GM12878 (cell line): ENCODE measurements around the gene BEST2. TPM values are rescaled to one million over a fixed set of nuclear protein-coding genes. Genes with fewer than 3 reads are reported as not detected.
A peak's percentile ranks its signal among the peaks of the same experiment; 100 is the strongest.

ENCODE experiments used
- ATAC-seq: fragments of 200-7000 bp; cut with Tn5 transposase; 3 replicates; pipeline ENCODE4 v1.9.1; 2020; ENCODE audit warnings: mild to moderate bottlenecking, moderate library complexity
- BruUV-seq: library from RNA; stranded (reverse); fragments of 400-500 nt; replicated peaks from 2 replicates; lab custom pipeline; 2021; lab: Mats Ljungman, UMichigan
- CTCF ChIA-PET: fragments of 300-600 bp; sonication (Branson Sonifier 250); formaldehyde crosslinking; extraction: SDS; loops from one replicate; lab custom pipeline; 2021; ENCODE audit warnings: inconsistent platforms; lab: Yijun Ruan, JAX
- POLR2A ChIA-PET: fragments of 350-600 bp; formaldehyde crosslinking; extraction: SDS; loops from one replicate; lab custom pipeline; 2021; ENCODE audit warnings: inconsistent platforms; lab: Charles Lee
- RAD21 ChIA-PET: fragments of 300-600 bp; sonication (Branson Sonifier 250); formaldehyde crosslinking; loops from one replicate; lab custom pipeline; 2023; ENCODE audit warnings: antibody characterized with exemption; ENCODE audit not compliant: unreplicated experiment; lab: Charles Lee
- SMC1A ChIA-PET: fragments of 300-600 bp; sonication (Branson Sonifier 250); formaldehyde crosslinking; loops from one replicate; lab custom pipeline; 2023; ENCODE audit not compliant: unreplicated experiment, uncharacterized antibody; lab: Charles Lee
- DNase-seq: peaks from one replicate; pipeline ENCODE4 v3.0.0-alpha.2; 2011; ENCODE audit warnings: low read depth, low spot score
- FAIRE-seq: peaks from 3 replicates; lab custom pipeline; 2011; peaks lifted over from hg19 to GRCh38; lab: Jason Lieb, UNC
- H2AFZ ChIP-seq: 2 replicates; pipeline ENCODE4 v1.6.0; 2011; ENCODE audit warnings: low read depth, low read length, control low read depth; ENCODE audit not compliant: control insufficient read depth
- H3K27ac ChIP-seq: 2 replicates; pipeline ENCODE4 v1.5.1; 2011; ENCODE audit warnings: control low read depth; ENCODE audit not compliant: control insufficient read depth, insufficient read depth
- H3K27me3 ChIP-seq, 2 experiments: replicated peaks in 1 of 2; 2 replicates each; pipeline versions ENCODE4 v1.6.0 to v1.6.1; 2011; ENCODE audit warnings: low read length in 1 of 2; ENCODE audit not compliant: control insufficient read depth in 2 of 2, insufficient read depth in 2 of 2
- H3K36me3 ChIP-seq, 2 experiments: 2 replicates each; pipeline ENCODE4 v1.5.1; 2011; ENCODE audit warnings: low read length in 1 of 2; ENCODE audit not compliant: control insufficient read depth in 2 of 2, insufficient read depth in 2 of 2
- H3K4me1 ChIP-seq: 2 replicates; pipeline ENCODE4 v1.6.1; 2011; ENCODE audit warnings: mild to moderate bottlenecking, low read length, moderate library complexity, mixed read lengths; ENCODE audit not compliant: control insufficient read depth, insufficient read depth
- H3K4me2 ChIP-seq: 2 replicates; pipeline ENCODE4 v1.6.0; 2011; ENCODE audit warnings: control low read depth; ENCODE audit not compliant: control insufficient read depth, insufficient read depth
- H3K4me3 ChIP-seq: fragments of 200-600 bp; sonication (generic); 2 replicates; pipeline ENCODE4 v1.5.1; 2016
- H3K79me2 ChIP-seq: 2 replicates; pipeline ENCODE4 v1.6.0; 2011; ENCODE audit warnings: low read length; ENCODE audit not compliant: control insufficient read depth, insufficient read depth
- H3K9ac ChIP-seq: 2 replicates; pipeline ENCODE4 v1.8.0; 2011; ENCODE audit warnings: low read length, control low read depth, mixed read lengths; ENCODE audit not compliant: control insufficient read depth, insufficient read depth
- H3K9me3 ChIP-seq: replicated peaks from 3 replicates; pipeline ENCODE4 v1.5.1; 2011; ENCODE audit warnings: mild to moderate bottlenecking, low read length; ENCODE audit not compliant: control insufficient read depth, insufficient read depth
- H4K20me1 ChIP-seq: 2 replicates; pipeline ENCODE4 v1.6.0; 2011; ENCODE audit not compliant: control insufficient read depth, insufficient read depth
- BACH1 ChIP-seq: fragments of 450-650 bp; IDR thresholded peaks from 2 replicates; pipeline ENCODE4 v1.6.1; 2017; ENCODE audit warnings: mild to moderate bottlenecking, borderline replicate concordance
- BCL11A ChIP-seq: IDR thresholded peaks from 2 replicates; pipeline ENCODE4 v1.6.1; 2011; ENCODE audit warnings: low read depth, low read length
- BHLHE40 ChIP-seq, 2 experiments: fragments of 450-650 bp in 1 of 2; IDR thresholded peaks; 2 replicates each; pipeline ENCODE4 v1.6.1; 2011 to 2017; ENCODE audit warnings: low read depth in 2 of 2, borderline replicate concordance in 1 of 2, improper control_type of control experiment in 1 of 2, low read length in 1 of 2, mild to moderate bottlenecking in 1 of 2
- BMI1 ChIP-seq: fragments of 450-650 bp; IDR thresholded peaks from 2 replicates; pipeline ENCODE4 v1.6.1; 2016; ENCODE audit warnings: mild to moderate bottlenecking, moderate library complexity, borderline replicate concordance
- DPF2 ChIP-seq: fragments of 450-650 bp; IDR thresholded peaks from 2 replicates; pipeline ENCODE4 v1.6.1; 2017; ENCODE audit warnings: mild to moderate bottlenecking
- NFIC ChIP-seq: IDR thresholded peaks from 2 replicates; pipeline ENCODE4 v1.6.1; 2012; ENCODE audit warnings: low read depth, mild to moderate bottlenecking, inconsistent platforms, low read length, moderate library complexity
- NKRF ChIP-seq: fragments of 450-650 bp; conservative IDR thresholded peaks from 2 replicates; pipeline ENCODE4 v1.6.1; 2017; ENCODE audit warnings: mild to moderate bottlenecking, moderate library complexity
- NR2F1 ChIP-seq: fragments of 450-650 bp; conservative IDR thresholded peaks from 2 replicates; pipeline ENCODE4 v1.6.1; 2017; ENCODE audit warnings: mild to moderate bottlenecking
- SUPT20H ChIP-seq: IDR thresholded peaks from 2 replicates; pipeline ENCODE4 v1.6.1; 2011; ENCODE audit warnings: low read depth, mild to moderate bottlenecking, low read length, moderate library complexity, borderline replicate concordance; ENCODE audit not compliant: control insufficient read depth
- ZBTB40 ChIP-seq: fragments of 450-650 bp; IDR thresholded peaks from 2 replicates; pipeline ENCODE4 v1.6.1; 2016; ENCODE audit warnings: mild to moderate bottlenecking, moderate library complexity, borderline replicate concordance
- WGBS: methylation state at CpG from one replicate; pipeline ENCODE4 v1.1.6; 2016; ENCODE audit warnings: low lambda C conversion rate; ENCODE audit not compliant: insufficient replicate concordance, insufficient coverage; ENCODE audit errors: missing lambda C conversion rate; 5-methylcytosine and 5-hydroxymethylcytosine counted together
- in situ Hi-C: fragments of 300-500 bp; cut with MboI; formaldehyde crosslinking; loops from 9 replicates; pipeline ENCODE4 v1.14.3; 2018; ENCODE audit warnings: mixed read lengths
- intact Hi-C: fragments of 100-400 bp; cut with micrococcal nuclease; formaldehyde crosslinking; loops from one replicate; pipeline ENCODE4 v1.14.2; 2022; ENCODE audit not compliant: unreplicated experiment
- polyA plus RNA-seq, 11 experiments: library from polyadenylated mRNA; depleted of rRNA in 4 of 11; unstranded in 6 of 11; stranded (reverse) in 5 of 11; fragments of >200 nt; fragmentation: Nextera tagmentation in 4 of 11; fragmentation: Illumina TruSeq in 1 of 11; extraction: Ambion mirVana in 4 of 11; extraction: Trizol in 1 of 11; gene quantifications; 1 replicate in 1 of 11; 2 replicates in 10 of 11; pipeline versions ENCODE4 v1.2.1 to v1.2.3, GENCODE V29; 2011 to 2016; ENCODE audit warnings: inconsistent platforms in 2 of 11, missing spikeins in 2 of 11, low read depth in 1 of 11
- total RNA-seq, 4 experiments: library from RNA; depleted of rRNA in 3 of 4; stranded (reverse); fragments of >200 nt in 3 of 4; fragmentation: Illumina TruSeq in 1 of 4; extraction: Trizol in 1 of 4; gene quantifications; 2 replicates each; pipeline versions ENCODE4 v1.2.1 to v1.2.3, GENCODE V29; 2013 to 2021

Gene BEST2
- total and polyA plus RNA-seq, 10 of the 15 experiments (the other 5 are each of a cell fraction or from before 2014, with no cell fraction given) = not detected

- ATAC-seq = peak; percentile 8
Observed at GRCh38 chr19:12720851-12721655, 30.5 kb upstream of the BEST2 start.

More at GRCh38 chr19:12720851-12721655, 30.5 kb upstream of the BEST2 start:
- no TSS peak for BruUV-seq
- Histone ChIP-seq H2AFZ (no peak overlapping the region), H4K20me1 (no peaks in the 10 kb centered on the region; the same call in 1 of the 2 replicates)
- ChIA-PET RAD21 (interaction anchor here (1.1 to 3.3 kb wide), 3 partner anchors 13 to 40 kb away, joined by 3 to 31 read pairs (median 5); partner anchors contain the start of genes DHPS and TRIR), POLR2A (interaction anchor here (1.0 to 6.8 kb wide), 3 partner anchors 12 to 78 kb away, joined by 3 to 58 read pairs (median 26); partner anchors contain the start of genes GET3 and TRIR)
- in situ Hi-C loops = no loop called here
- TF ChIP-seq BMI1 (no peak), BHLHE40 (IDR thresholded peaks at IDR 0.05; ENCODE audit: borderline replicate concordance in 1 of 2, low read depth in 2 of 2, low read length in 1 of 2) (0 out of 4 replicates have a peak, but pooled peaks of 1 of the 2 experiments have one; percentile 6), NFIC (no peak), SUPT20H (no peak), ZBTB40 (no peak), BACH1 (peak; percentile 60; the same call in 1 of the 2 replicates), NKRF (peak; percentile 40; the same call in 1 of the 2 replicates), DPF2 (peak; percentile 34; the same call in 1 of the 2 replicates), NR2F1 (peak; percentile 20; the same call in 1 of the 2 replicates), BCL11A (no peak)
- TF ChIP-seq, all 136 proteins: peak for 5
- FAIRE-seq = no peak
- 2% methylated on average over 46 of the region's 59 CpGs for WGBS
- H3K36me3 ChIP-seq = peaks cover 10 to 12% of the 10 kb centered on the region in 2 experiments
- intact Hi-C loops = no loop called here
- no peaks in the 10 kb centered on the region for H3K9me3 ChIP-seq
- H3K79me2 ChIP-seq = peaks cover 54% of the 10 kb centered on the region
- peak overlapping the region; percentile 81 for H3K9ac ChIP-seq
- ChIA-PET SMC1A (interaction anchor here (0.6 to 5.1 kb wide), 4 partner anchors 12 to 37 kb away, joined by 3 to 28 read pairs (median 4); partner anchors contain the start of genes GET3 and TRIR), CTCF (interaction anchor here (0.6 to 5.4 kb wide), 6 partner anchors 12 to 425 kb away, joined by 3 to 30 read pairs (median 3); partner anchors contain the start of genes GET3 and TRIR)
- peak overlapping the region; percentile 98 for H3K4me3 ChIP-seq
- peak overlapping the region; percentile 56 for H3K4me2 ChIP-seq
- no peaks in the 10 kb centered on the region for H3K27me3 ChIP-seq
- peak overlapping the region; percentile 81 for H3K27ac ChIP-seq
- H3K4me1 ChIP-seq = peaks cover 8% of the 10 kb centered on the region; the same call in 1 of the 2 replicates
- DNase-seq = no peak
